Stomach (tissue), 9 donors: ENCODE measurements around the gene AUTS2. TPM values are rescaled to one million over a fixed set of nuclear protein-coding genes. Genes with fewer than 3 reads are reported as not detected.

Experiments
- DNase-seq, 2 donors: peaks; one replicate each; pipeline versions ENCODE4 v3.0.0 to v3.0.0-alpha.2; 2013 to 2019
- H3K27ac ChIP-seq, 5 donors: fragments of 200-600 bp in 4 of 5; sonication (generic) in 4 of 5; one replicate each; pipeline ENCODE4 v1.5.1; 2013 to 2019; ENCODE audit warnings: mild to moderate bottlenecking in 1 of 5, moderate library complexity in 1 of 5
- H3K27me3 ChIP-seq, 3 donors: fragments of 200-600 bp; sonication (generic); one replicate each; pipeline ENCODE4 v1.5.1; 2017 to 2019; ENCODE audit warnings: mixed run types in 1 of 3
- H3K36me3 ChIP-seq, 4 donors: fragments of 200-600 bp; sonication (generic); 1 replicate in 3 of 4; 2 replicates in 1 of 4; pipeline ENCODE4 v1.5.1; 2016 to 2019
- H3K4me1 ChIP-seq, 4 donors: fragments of 200-600 bp; sonication (generic); one replicate each; pipeline ENCODE4 v1.5.1; 2016 to 2019
- H3K4me3 ChIP-seq, 4 donors: fragments of 200-600 bp; sonication (generic) in 3 of 4; one replicate each; pipeline ENCODE4 v1.5.1; 2016 to 2019; ENCODE audit warnings: mild to moderate bottlenecking in 1 of 4
- H3K9me3 ChIP-seq, 4 donors: fragments of 200-600 bp; sonication (generic); one replicate each; pipeline ENCODE4 v1.5.1; 2016 to 2019
- EP300 ChIP-seq: sonication (generic); formaldehyde crosslinking; IDR thresholded peaks from one replicate; pipeline ENCODE4 v1.6.1; 2017; ENCODE audit warnings: antibody characterized with exemption
- POLR2A ChIP-seq, 4 donors: fragments of 450-650 bp; IDR thresholded peaks; one replicate each; pipeline ENCODE4 v1.6.1; 2016; ENCODE audit warnings: antibody characterized with exemption in 4 of 4, control low read depth in 2 of 4, mild to moderate bottlenecking in 1 of 4, moderate library complexity in 1 of 4
- POLR2AphosphoS5 ChIP-seq, 3 donors: sonication (generic); formaldehyde crosslinking; IDR thresholded peaks; one replicate each; pipeline ENCODE4 v1.6.1; 2016; ENCODE audit warnings: antibody characterized with exemption in 3 of 3
- WGBS, 5 donors: extraction: QIAGEN DNeasy Blood & Tissue Kit in 3 of 5; methylation state at CpG; one replicate each; pipeline versions ENCODE4 v1.1.5 to v1.1.7; 2013 to 2018; 5-methylcytosine and 5-hydroxymethylcytosine counted together
- intact Hi-C: fragments of 100-400 bp; cut with DNase I; formaldehyde crosslinking; loops from one replicate; pipeline ENCODE4 v1.15.1; 2023; ENCODE audit warnings: low total_unique reads
- polyA plus RNA-seq, 3 donors: library from polyadenylated mRNA; stranded (reverse); fragments of 200-250 nt; gene quantifications; one replicate each; pipeline ENCODE4 v1.2.3, GENCODE V29; 2013
- total RNA-seq, 5 donors: library from RNA; depleted of rRNA; stranded (reverse); fragments of >200 nt; gene quantifications; one replicate each; pipeline versions ENCODE4 v1.1.0 to v1.2.3, GENCODE V29; 2014 to 2016
- TF ChIP-seq, protein P1 (sequence below), 7 experiments: fragments of 450-650 bp in 4 of 7; fragments of 200-600 bp in 3 of 7; sonication (generic) in 3 of 7; IDR thresholded peaks; one replicate each; pipeline ENCODE4 v1.5.1; 2016 to 2019; ENCODE audit warnings: antibody characterized with exemption in 7 of 7, control low read depth in 2 of 7, mild to moderate bottlenecking in 1 of 7
- donor health status: healthy with polysubstance abuse.
- donor health status: Bipolar disorder and iron deficiency.
- donor health status: healthy.

The AUTS2 gene
- total and polyA plus RNA-seq, 8 donors, result 3.8 to 90.3 (median 38.1) TPM

DNA sequence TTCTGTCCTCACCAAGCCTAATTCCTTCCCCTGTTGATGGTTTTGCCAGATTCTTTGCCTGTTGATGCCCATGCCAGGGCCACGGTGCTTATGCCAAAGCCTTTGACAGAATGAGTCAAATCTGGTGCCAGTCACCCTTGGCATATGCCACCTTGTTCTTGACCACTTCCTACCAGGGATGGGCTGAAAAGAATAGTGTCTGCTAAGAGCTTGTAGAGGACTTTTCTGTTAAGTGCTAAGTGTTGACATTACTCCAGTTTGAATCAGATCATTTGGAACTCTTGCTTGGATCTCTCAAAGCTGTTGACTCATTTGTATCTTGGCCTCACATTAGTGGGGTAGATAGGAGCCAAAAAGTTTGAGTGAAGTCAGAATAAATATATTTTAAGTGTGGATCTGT is 661.2 kb downstream of the AUTS2 start:
- H3K36me3 ChIP-seq, result no peaks in the 10 kb centered on the region
- no peak overlapping the region for H3K27ac ChIP-seq
- H3K27me3 ChIP-seq, result no peaks in the 10 kb centered on the region
- H3K9me3 ChIP-seq, result no peaks in the 10 kb centered on the region
- 65 to 78% (median 72%) methylated on average over 1 of the region's 1 CpG for WGBS, 5 donors
- peak in 1 of 2 donors; percentile 53 for DNase-seq
- intact Hi-C loops, result no loop called here
- no peak overlapping the region for H3K4me3 ChIP-seq
- TF ChIP-seq POLR2AphosphoS5 (IDR thresholded peaks at IDR 0.05), result peak in 1 of 3 donors; percentile 9
- TF ChIP-seq EP300, result no peak
- TF ChIP-seq, protein P1, sequence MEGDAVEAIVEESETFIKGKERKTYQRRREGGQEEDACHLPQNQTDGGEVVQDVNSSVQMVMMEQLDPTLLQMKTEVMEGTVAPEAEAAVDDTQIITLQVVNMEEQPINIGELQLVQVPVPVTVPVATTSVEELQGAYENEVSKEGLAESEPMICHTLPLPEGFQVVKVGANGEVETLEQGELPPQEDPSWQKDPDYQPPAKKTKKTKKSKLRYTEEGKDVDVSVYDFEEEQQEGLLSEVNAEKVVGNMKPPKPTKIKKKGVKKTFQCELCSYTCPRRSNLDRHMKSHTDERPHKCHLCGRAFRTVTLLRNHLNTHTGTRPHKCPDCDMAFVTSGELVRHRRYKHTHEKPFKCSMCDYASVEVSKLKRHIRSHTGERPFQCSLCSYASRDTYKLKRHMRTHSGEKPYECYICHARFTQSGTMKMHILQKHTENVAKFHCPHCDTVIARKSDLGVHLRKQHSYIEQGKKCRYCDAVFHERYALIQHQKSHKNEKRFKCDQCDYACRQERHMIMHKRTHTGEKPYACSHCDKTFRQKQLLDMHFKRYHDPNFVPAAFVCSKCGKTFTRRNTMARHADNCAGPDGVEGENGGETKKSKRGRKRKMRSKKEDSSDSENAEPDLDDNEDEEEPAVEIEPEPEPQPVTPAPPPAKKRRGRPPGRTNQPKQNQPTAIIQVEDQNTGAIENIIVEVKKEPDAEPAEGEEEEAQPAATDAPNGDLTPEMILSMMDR (IDR thresholded peaks at IDR 0.05), result no peak
- no peak for TF ChIP-seq POLR2A (IDR thresholded peaks at IDR 0.05)
- H3K4me1 ChIP-seq, result peaks cover 0 to 6% (median 0%) of the 10 kb centered on the region in 4 donors

DNA sequence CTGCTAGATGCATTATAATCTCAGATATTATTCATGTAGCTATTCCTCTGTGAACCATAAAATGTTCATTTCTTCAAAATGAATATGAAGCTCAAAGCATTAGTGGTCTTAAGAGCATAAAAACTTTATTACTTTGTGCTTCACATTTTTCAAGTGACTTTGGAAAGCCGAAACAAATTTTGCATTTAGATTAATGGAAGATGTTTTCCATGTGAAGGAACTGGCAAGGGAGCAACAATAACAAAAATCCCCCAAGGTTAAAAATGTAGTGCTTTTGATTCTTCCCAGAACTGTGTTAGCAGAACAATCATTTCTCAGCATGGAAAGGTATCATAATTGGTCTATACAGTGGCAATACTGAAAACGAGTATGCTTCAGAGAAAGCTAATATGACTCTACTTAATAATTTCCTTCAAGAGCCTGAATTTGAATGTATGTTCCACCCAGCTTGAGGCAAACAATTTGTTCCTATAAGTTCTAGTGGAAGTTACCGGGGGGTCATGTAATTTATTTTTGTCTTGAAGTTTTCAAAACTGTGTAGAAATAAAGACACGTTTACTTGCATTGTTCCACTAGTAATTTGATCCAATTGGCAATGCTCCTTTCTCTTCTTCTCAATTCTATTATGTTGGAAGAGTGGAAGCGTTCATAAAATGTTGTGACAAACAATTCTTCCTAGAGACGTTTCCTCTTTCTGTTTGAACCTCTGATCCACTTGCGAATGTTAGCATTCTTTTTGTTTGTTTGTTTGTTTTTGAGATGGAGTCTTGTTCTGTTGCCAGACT is 665.4 kb downstream of the AUTS2 start:
- WGBS, 5 donors, result 75 to 84% (median 83%) methylated on average over 7 of the region's 7 CpGs
- Histone ChIP-seq H3K27me3 (no peaks in the 10 kb centered on the region), H3K27ac (no peak overlapping the region), H3K36me3 (no peaks in the 10 kb centered on the region), H3K9me3 (no peaks in the 10 kb centered on the region), H3K4me1 (peaks cover 0 to 6% (median 0%) of the 10 kb centered on the region in 4 donors), H3K4me3 (no peak overlapping the region)
- intact Hi-C loops, result no loop called here
- no peak for TF ChIP-seq POLR2A (IDR thresholded peaks at IDR 0.05)
- no peak for TF ChIP-seq POLR2AphosphoS5 (IDR thresholded peaks at IDR 0.05)
- TF ChIP-seq, protein P1 (IDR thresholded peaks at IDR 0.05), result no peak
- no peak for TF ChIP-seq EP300
- no peak for DNase-seq

DNA sequence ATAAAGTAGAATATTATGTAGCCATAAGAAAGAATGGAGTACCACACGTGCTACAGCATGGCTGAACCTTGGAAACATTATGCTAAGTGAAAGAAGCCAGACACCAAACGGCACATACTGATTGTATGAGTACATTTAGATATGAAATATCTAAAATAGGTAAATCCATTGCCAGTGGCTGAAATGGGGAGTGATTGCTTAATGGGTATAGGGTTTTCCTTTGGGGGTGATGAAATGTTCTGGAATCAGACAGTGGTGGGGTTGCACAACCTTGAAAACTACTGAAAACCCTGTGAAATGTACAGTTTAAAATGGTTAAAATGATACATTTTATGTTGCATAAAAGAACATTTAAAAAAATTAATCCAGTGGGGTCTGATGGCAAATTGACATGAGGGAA is 667.9 kb downstream of the AUTS2 start:
- no peaks in the 10 kb centered on the region for H3K4me1 ChIP-seq
- no peaks in the 10 kb centered on the region for H3K9me3 ChIP-seq
- no peak overlapping the region for H3K27ac ChIP-seq
- H3K27me3 ChIP-seq, result no peaks in the 10 kb centered on the region
- H3K36me3 ChIP-seq, result no peaks in the 10 kb centered on the region
- WGBS, 5 donors, result 67 to 84% (median 71%) methylated on average over 2 of the region's 2 CpGs
- DNase-seq, result no peak
- TF ChIP-seq, protein P1 (IDR thresholded peaks at IDR 0.05), result no peak
- TF ChIP-seq POLR2AphosphoS5 (IDR thresholded peaks at IDR 0.05), result no peak
- no peak for TF ChIP-seq POLR2A (IDR thresholded peaks at IDR 0.05)
- TF ChIP-seq EP300, result no peak
- intact Hi-C loops, result no loop called here
- H3K4me3 ChIP-seq, result no peak overlapping the region

DNA sequence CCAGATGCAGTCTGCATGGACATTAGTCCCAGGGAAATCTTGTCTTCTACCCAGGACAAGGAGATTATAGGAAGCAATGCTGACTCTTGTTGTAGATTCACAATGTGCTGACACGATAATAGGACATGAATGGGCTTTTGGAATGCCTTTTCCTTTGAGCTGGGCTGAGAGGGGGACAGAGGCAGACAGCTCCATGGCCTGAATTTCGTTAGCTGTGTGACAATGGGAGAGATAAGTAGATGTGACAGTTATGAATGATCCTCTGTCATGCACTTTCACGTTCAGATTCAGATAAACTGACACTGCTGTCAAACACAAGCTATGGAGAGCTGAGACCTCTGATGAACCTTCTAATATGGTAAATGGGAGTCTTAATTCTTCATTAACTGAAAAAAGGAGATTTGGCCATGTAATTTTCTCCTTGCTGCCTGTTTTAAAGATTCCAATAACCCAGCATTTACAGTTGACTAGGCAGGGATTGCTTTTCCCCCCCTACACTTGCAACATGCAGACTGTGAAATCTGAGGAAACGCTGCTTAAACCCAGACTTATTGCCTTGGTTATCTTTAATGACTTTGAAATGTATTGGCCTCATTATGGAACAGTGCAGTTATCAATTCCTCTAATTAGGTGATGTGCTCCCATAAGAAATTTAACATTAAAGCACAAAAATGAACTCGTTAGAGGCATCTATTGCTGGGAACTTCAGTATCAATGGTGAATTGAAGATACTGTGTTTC is 669.3 kb downstream of the AUTS2 start:
- intact Hi-C loops, result no loop called here
- DNase-seq, result no peak
- Histone ChIP-seq H3K4me3 (no peak overlapping the region), H3K27ac (no peak overlapping the region), H3K4me1 (no peaks in the 10 kb centered on the region), H3K36me3 (no peaks in the 10 kb centered on the region), H3K9me3 (no peaks in the 10 kb centered on the region), H3K27me3 (no peaks in the 10 kb centered on the region)
- TF ChIP-seq POLR2AphosphoS5 (IDR thresholded peaks at IDR 0.05) (no peak), POLR2A (IDR thresholded peaks at IDR 0.05) (no peak), EP300 (no peak)
- TF ChIP-seq, protein P1 (IDR thresholded peaks at IDR 0.05), result no peak
- WGBS, 5 donors, result 71 to 80% (median 79%) methylated on average over 5 of the region's 5 CpGs
